ENCODE data around the gene CEP55. TPM values are rescaled to one million over a fixed set of nuclear protein-coding genes. Genes with fewer than 3 reads are reported as not detected.

Gene CEP55
- total and polyA plus RNA-seq, 10 of the 15 experiments (the other 5 are each of a cell fraction or from before 2014, with no cell fraction given), result 14.6 to 83.6 (median 52.0) TPM

DNA sequence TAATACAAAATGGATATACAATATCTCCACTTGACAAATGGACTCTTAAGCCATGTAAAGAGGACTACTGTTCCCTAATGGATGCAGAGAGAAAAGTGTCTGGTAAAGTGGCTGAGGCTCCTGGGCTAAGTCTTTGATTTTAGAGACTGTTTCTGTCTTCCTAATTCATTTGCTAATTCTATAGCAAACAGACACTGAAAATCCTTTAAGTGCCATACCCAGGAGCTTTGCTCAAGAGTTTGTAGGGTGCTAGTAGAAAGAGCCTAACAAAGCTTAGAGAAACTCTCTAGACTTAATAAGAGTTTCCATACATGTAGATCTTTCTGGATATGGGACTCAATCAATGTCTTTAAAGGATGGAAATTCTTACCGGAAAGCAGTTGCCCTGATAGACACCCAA, 16.7 kb downstream of the CEP55 start:
- RAD21 ChIA-PET (ENCODE audit: unreplicated experiment), result interaction anchor here (0.5 to 7.0 kb wide), 6 partner anchors 10 to 365 kb away, joined by 3 to 67 read pairs (median 6); partner anchors contain the start of gene MYOF
- H4K20me1 ChIP-seq (ENCODE audit: control insufficient read depth, insufficient read depth), result no peaks in the 10 kb centered on the region
- H3K79me2 ChIP-seq (ENCODE audit: control insufficient read depth, insufficient read depth, low read length), result no peaks in the 10 kb centered on the region
- DNase-seq (ENCODE audit: low read depth, low spot score) (no peak), ATAC-seq (no peak), FAIRE-seq (no peak)
- H3K36me3 ChIP-seq (ENCODE audit: control insufficient read depth in 2 of 2, insufficient read depth in 2 of 2, low read length in 1 of 2), result peaks cover 5 to 18% of the 10 kb centered on the region in 2 experiments
- H2AFZ ChIP-seq (ENCODE audit: control insufficient read depth, low read depth, low read length), result no peak overlapping the region
- CTCF ChIA-PET, result interaction anchor here (0.8 to 16.1 kb wide), 12 partner anchors 11 to 164 kb away, joined by 3 to 232 read pairs (median 4); partner anchors contain the start of genes CEP55 and MYOF
- BruUV-seq (replicated peaks), result no TSS peak
- H3K9ac ChIP-seq (ENCODE audit: control insufficient read depth, insufficient read depth, low read length), result no peak overlapping the region
- 100% methylated on average over 1 of the region's 1 CpG for WGBS (ENCODE audit: insufficient coverage, insufficient replicate concordance, low lambda C conversion rate, missing lambda C conversion rate)
- H3K4me1 ChIP-seq (ENCODE audit: control insufficient read depth, insufficient read depth, low read length), result no peaks in the 10 kb centered on the region
- in situ Hi-C loops (cut with MboI), result no loop called here
- no peaks in the 10 kb centered on the region for H3K27me3 ChIP-seq (replicated peaks in 1 of 2; ENCODE audit: control insufficient read depth in 2 of 2, insufficient read depth in 2 of 2, low read length in 1 of 2)
- POLR2A ChIA-PET, result interaction anchor here (1.2 kb wide), 1 partner anchor 9 kb away, joined by 3 read pairs; no protein-coding TSS in a partner anchor
- no peak overlapping the region for H3K4me2 ChIP-seq (ENCODE audit: control insufficient read depth, insufficient read depth)
- SMC1A ChIA-PET (ENCODE audit: uncharacterized antibody, unreplicated experiment), result interaction anchor here (0.8 to 3.7 kb wide), 7 partner anchors 11 to 142 kb away, joined by 3 to 20 read pairs (median 8); partner anchors contain the start of gene MYOF
- intact Hi-C loops (cut with micrococcal nuclease; ENCODE audit: unreplicated experiment), result no loop called here
- no peak overlapping the region for H3K27ac ChIP-seq (ENCODE audit: control insufficient read depth, insufficient read depth)
- TF ChIP-seq ZNF384 (IDR thresholded peaks at IDR 0.05; ENCODE audit: borderline replicate concordance, low read depth, low read length) (no peak), EGR1 (IDR thresholded peaks at IDR 0.05; ENCODE audit: borderline replicate concordance in 1 of 2, low read depth in 2 of 2, low read length in 2 of 2) (no peak), IKZF1 (conservative IDR thresholded peaks at IDR 0.05) (no peak), BCL11A (IDR thresholded peaks at IDR 0.05; ENCODE audit: low read depth, low read length) (no peak), NFYB (IDR thresholded peaks at IDR 0.05; ENCODE audit: insufficient read depth, low read depth, low read length) (no peak), KLF5 (IDR thresholded peaks at IDR 0.05; ENCODE audit: partially characterized antibody) (no peak), BHLHE40 (IDR thresholded peaks at IDR 0.05; ENCODE audit: borderline replicate concordance in 1 of 2, low read depth in 2 of 2, low read length in 1 of 2) (no peak)
- TF ChIP-seq, protein P1, sequence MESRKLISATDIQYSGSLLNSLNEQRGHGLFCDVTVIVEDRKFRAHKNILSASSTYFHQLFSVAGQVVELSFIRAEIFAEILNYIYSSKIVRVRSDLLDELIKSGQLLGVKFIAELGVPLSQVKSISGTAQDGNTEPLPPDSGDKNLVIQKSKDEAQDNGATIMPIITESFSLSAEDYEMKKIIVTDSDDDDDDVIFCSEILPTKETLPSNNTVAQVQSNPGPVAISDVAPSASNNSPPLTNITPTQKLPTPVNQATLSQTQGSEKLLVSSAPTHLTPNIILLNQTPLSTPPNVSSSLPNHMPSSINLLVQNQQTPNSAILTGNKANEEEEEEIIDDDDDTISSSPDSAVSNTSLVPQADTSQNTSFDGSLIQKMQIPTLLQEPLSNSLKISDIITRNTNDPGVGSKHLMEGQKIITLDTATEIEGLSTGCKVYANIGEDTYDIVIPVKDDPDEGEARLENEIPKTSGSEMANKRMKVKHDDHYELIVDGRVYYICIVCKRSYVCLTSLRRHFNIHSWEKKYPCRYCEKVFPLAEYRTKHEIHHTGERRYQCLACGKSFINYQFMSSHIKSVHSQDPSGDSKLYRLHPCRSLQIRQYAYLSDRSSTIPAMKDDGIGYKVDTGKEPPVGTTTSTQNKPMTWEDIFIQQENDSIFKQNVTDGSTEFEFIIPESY (IDR thresholded peaks at IDR 0.05), result no peak
- TF ChIP-seq, protein P2, sequence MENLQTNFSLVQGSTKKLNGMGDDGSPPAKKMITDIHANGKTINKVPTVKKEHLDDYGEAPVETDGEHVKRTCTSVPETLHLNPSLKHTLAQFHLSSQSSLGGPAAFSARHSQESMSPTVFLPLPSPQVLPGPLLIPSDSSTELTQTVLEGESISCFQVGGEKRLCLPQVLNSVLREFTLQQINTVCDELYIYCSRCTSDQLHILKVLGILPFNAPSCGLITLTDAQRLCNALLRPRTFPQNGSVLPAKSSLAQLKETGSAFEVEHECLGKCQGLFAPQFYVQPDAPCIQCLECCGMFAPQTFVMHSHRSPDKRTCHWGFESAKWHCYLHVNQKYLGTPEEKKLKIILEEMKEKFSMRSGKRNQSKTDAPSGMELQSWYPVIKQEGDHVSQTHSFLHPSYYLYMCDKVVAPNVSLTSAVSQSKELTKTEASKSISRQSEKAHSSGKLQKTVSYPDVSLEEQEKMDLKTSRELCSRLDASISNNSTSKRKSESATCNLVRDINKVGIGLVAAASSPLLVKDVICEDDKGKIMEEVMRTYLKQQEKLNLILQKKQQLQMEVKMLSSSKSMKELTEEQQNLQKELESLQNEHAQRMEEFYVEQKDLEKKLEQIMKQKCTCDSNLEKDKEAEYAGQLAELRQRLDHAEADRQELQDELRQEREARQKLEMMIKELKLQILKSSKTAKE (IDR thresholded peaks at IDR 0.05; ENCODE audit: low read depth, poor library complexity, severe bottlenecking), result no peak
- no peaks in the 10 kb centered on the region for H3K9me3 ChIP-seq (replicated peaks; ENCODE audit: control insufficient read depth, insufficient read depth, low read length)
- H3K4me3 ChIP-seq, result no peak overlapping the region

Measured in GM12878 (cell line).